Vagina (tissue), 2 donors: ENCODE results near the gene CTNND2.

ENCODE experiments used
- POLR2A ChIP-seq, 2 donors: fragments of 450-650 bp; IDR thresholded peaks; one replicate each; pipeline ENCODE4 v1.6.1; 2017; ENCODE audit warnings: antibody characterized with exemption in 2 of 2, mild to moderate bottlenecking in 2 of 2, moderate library complexity in 2 of 2
- POLR2AphosphoS5 ChIP-seq, 2 donors: sonication (generic); formaldehyde crosslinking; IDR thresholded peaks; one replicate each; pipeline ENCODE4 v1.9.0; 2017; ENCODE audit warnings: antibody characterized with exemption in 2 of 2, mild to moderate bottlenecking in 2 of 2, low read depth in 1 of 2; ENCODE audit not compliant: insufficient read depth in 1 of 2
- TF ChIP-seq, protein P1 (sequence below), 3 experiments: fragments of 450-650 bp in 2 of 3; fragments of 200-600 bp in 1 of 3; sonication (generic) in 1 of 3; IDR thresholded peaks; one replicate each; pipeline ENCODE4 v1.5.1; 2017 to 2019; ENCODE audit warnings: antibody characterized with exemption in 3 of 3, mild to moderate bottlenecking in 2 of 3, moderate library complexity in 2 of 3

DNA sequence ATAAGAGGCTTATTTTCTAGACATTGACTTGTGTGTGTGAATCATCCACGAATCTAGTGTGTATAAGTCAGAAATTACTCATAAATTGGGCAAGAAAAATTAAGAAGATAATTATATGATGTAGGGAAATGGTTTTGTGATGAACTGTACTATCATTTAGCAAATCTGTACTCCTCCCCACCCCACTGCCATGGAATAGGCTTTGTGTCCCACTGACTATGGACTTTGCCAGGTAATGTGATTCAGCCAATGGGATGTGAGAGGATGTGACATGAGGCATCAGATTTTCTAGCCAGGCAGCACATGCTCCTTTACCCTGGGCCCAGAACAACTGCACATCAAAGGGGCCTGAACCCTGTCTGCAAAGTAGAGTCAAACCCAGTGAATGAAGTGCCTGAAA lies 406.6 kb downstream of the CTNND2 start:
- TF ChIP-seq POLR2AphosphoS5 (IDR thresholded peaks at IDR 0.05; ENCODE audit: insufficient read depth in 1 of 2, low read depth in 1 of 2) (no peak), POLR2A (IDR thresholded peaks at IDR 0.05) (no peak)
- TF ChIP-seq, protein P1, sequence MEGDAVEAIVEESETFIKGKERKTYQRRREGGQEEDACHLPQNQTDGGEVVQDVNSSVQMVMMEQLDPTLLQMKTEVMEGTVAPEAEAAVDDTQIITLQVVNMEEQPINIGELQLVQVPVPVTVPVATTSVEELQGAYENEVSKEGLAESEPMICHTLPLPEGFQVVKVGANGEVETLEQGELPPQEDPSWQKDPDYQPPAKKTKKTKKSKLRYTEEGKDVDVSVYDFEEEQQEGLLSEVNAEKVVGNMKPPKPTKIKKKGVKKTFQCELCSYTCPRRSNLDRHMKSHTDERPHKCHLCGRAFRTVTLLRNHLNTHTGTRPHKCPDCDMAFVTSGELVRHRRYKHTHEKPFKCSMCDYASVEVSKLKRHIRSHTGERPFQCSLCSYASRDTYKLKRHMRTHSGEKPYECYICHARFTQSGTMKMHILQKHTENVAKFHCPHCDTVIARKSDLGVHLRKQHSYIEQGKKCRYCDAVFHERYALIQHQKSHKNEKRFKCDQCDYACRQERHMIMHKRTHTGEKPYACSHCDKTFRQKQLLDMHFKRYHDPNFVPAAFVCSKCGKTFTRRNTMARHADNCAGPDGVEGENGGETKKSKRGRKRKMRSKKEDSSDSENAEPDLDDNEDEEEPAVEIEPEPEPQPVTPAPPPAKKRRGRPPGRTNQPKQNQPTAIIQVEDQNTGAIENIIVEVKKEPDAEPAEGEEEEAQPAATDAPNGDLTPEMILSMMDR (IDR thresholded peaks at IDR 0.05): no peak
